GM12878 (cell line): ENCODE data around the gene PARP11. TPM values are rescaled to one million over a fixed set of nuclear protein-coding genes. Genes with fewer than 3 reads are reported as not detected.

ENCODE experiments used
- ATAC-seq: fragments of 200-7000 bp; cut with Tn5 transposase; 3 replicates; pipeline ENCODE4 v1.9.1; 2020; ENCODE audit warnings: mild to moderate bottlenecking, moderate library complexity
- Bru-seq: library from RNA; stranded (reverse); fragments of 400-500 nt; gene quantifications from one replicate; lab custom pipeline; 2021; lab: Mats Ljungman, UMichigan
- BruChase-seq, 2 experiments: library from RNA; stranded (reverse); fragments of 400-500 nt; gene quantifications; one replicate each; lab custom pipeline; 2021; lab: Mats Ljungman, UMichigan
- BruUV-seq: library from RNA; stranded (reverse); fragments of 400-500 nt; replicated peaks from 2 replicates; lab custom pipeline; 2021; lab: Mats Ljungman, UMichigan
- CTCF ChIA-PET: fragments of 300-600 bp; sonication (Branson Sonifier 250); formaldehyde crosslinking; extraction: SDS; loops from one replicate; lab custom pipeline; 2021; ENCODE audit warnings: inconsistent platforms; lab: Yijun Ruan, JAX
- POLR2A ChIA-PET: fragments of 350-600 bp; formaldehyde crosslinking; extraction: SDS; loops from one replicate; lab custom pipeline; 2021; ENCODE audit warnings: inconsistent platforms; lab: Charles Lee
- RAD21 ChIA-PET: fragments of 300-600 bp; sonication (Branson Sonifier 250); formaldehyde crosslinking; loops from one replicate; lab custom pipeline; 2023; ENCODE audit warnings: antibody characterized with exemption; ENCODE audit not compliant: unreplicated experiment; lab: Charles Lee
- SMC1A ChIA-PET: fragments of 300-600 bp; sonication (Branson Sonifier 250); formaldehyde crosslinking; loops from one replicate; lab custom pipeline; 2023; ENCODE audit not compliant: unreplicated experiment, uncharacterized antibody; lab: Charles Lee
- DNase-seq: peaks from one replicate; pipeline ENCODE4 v3.0.0-alpha.2; 2011; ENCODE audit warnings: low read depth, low spot score
- FAIRE-seq: peaks from 3 replicates; lab custom pipeline; 2011; peaks lifted over from hg19 to GRCh38; lab: Jason Lieb, UNC
- H2AFZ ChIP-seq: 2 replicates; pipeline ENCODE4 v1.6.0; 2011; ENCODE audit warnings: low read depth, low read length, control low read depth; ENCODE audit not compliant: control insufficient read depth
- H3K27ac ChIP-seq: 2 replicates; pipeline ENCODE4 v1.5.1; 2011; ENCODE audit warnings: control low read depth; ENCODE audit not compliant: control insufficient read depth, insufficient read depth
- H3K27me3 ChIP-seq, 2 experiments: replicated peaks in 1 of 2; 2 replicates each; pipeline versions ENCODE4 v1.6.0 to v1.6.1; 2011; ENCODE audit warnings: low read length in 1 of 2; ENCODE audit not compliant: control insufficient read depth in 2 of 2, insufficient read depth in 2 of 2
- H3K36me3 ChIP-seq, 2 experiments: 2 replicates each; pipeline ENCODE4 v1.5.1; 2011; ENCODE audit warnings: low read length in 1 of 2; ENCODE audit not compliant: control insufficient read depth in 2 of 2, insufficient read depth in 2 of 2
- H3K4me1 ChIP-seq: 2 replicates; pipeline ENCODE4 v1.6.1; 2011; ENCODE audit warnings: mild to moderate bottlenecking, low read length, moderate library complexity, mixed read lengths; ENCODE audit not compliant: control insufficient read depth, insufficient read depth
- H3K4me2 ChIP-seq: 2 replicates; pipeline ENCODE4 v1.6.0; 2011; ENCODE audit warnings: control low read depth; ENCODE audit not compliant: control insufficient read depth, insufficient read depth
- H3K4me3 ChIP-seq: fragments of 200-600 bp; sonication (generic); 2 replicates; pipeline ENCODE4 v1.5.1; 2016
- H3K79me2 ChIP-seq: 2 replicates; pipeline ENCODE4 v1.6.0; 2011; ENCODE audit warnings: low read length; ENCODE audit not compliant: control insufficient read depth, insufficient read depth
- H3K9ac ChIP-seq: 2 replicates; pipeline ENCODE4 v1.8.0; 2011; ENCODE audit warnings: low read length, control low read depth, mixed read lengths; ENCODE audit not compliant: control insufficient read depth, insufficient read depth
- H3K9me3 ChIP-seq: replicated peaks from 3 replicates; pipeline ENCODE4 v1.5.1; 2011; ENCODE audit warnings: mild to moderate bottlenecking, low read length; ENCODE audit not compliant: control insufficient read depth, insufficient read depth
- H4K20me1 ChIP-seq: 2 replicates; pipeline ENCODE4 v1.6.0; 2011; ENCODE audit not compliant: control insufficient read depth, insufficient read depth
- CHD2 ChIP-seq: IDR thresholded peaks from 2 replicates; pipeline ENCODE4 v1.6.1; 2011; ENCODE audit warnings: low read depth, low read length, improper control_type of control experiment, borderline replicate concordance
- GABPA ChIP-seq: IDR thresholded peaks from 2 replicates; pipeline ENCODE4 v1.6.1; 2014; ENCODE audit warnings: antibody characterized with exemption, low read depth, mild to moderate bottlenecking, inconsistent platforms
- GATAD2B ChIP-seq: fragments of 450-650 bp; conservative IDR thresholded peaks from 2 replicates; pipeline ENCODE4 v1.6.1; 2017; ENCODE audit warnings: low read depth, mild to moderate bottlenecking, moderate library complexity
- HDGF ChIP-seq: fragments of 450-650 bp; IDR thresholded peaks from 2 replicates; pipeline ENCODE4 v1.6.1; 2016; ENCODE audit warnings: antibody characterized with exemption
- HSF1 ChIP-seq: fragments of 150-350 bp; IDR thresholded peaks from 2 replicates; pipeline ENCODE4 v1.6.1; 2014; ENCODE audit warnings: mild to moderate bottlenecking, low read depth, low read length
- NFIC ChIP-seq: IDR thresholded peaks from 2 replicates; pipeline ENCODE4 v1.6.1; 2012; ENCODE audit warnings: low read depth, mild to moderate bottlenecking, inconsistent platforms, low read length, moderate library complexity
- NR2C1 ChIP-seq: fragments of 450-650 bp; IDR thresholded peaks from 2 replicates; pipeline ENCODE4 v1.6.1; 2017; ENCODE audit warnings: antibody characterized with exemption, mild to moderate bottlenecking, moderate library complexity
- PAX5 ChIP-seq: IDR thresholded peaks from 2 replicates; pipeline ENCODE4 v1.6.1; 2011; ENCODE audit warnings: low read depth, low read length, borderline replicate concordance
- POLR2A ChIP-seq: IDR thresholded peaks from 2 replicates; pipeline ENCODE4 v1.6.1; 2011; ENCODE audit warnings: low read depth, mild to moderate bottlenecking, low read length
- SMAD5 ChIP-seq: IDR thresholded peaks from 2 replicates; pipeline ENCODE4 v1.6.1; 2016; ENCODE audit warnings: antibody characterized with exemption, low read depth
- SMC3 ChIP-seq: IDR thresholded peaks from 2 replicates; pipeline ENCODE4 v1.6.1; 2011; ENCODE audit warnings: low read length, improper control_type of control experiment, borderline replicate concordance
- SREBF1 ChIP-seq: IDR thresholded peaks from 2 replicates; pipeline ENCODE4 v1.6.1; 2012; ENCODE audit warnings: mild to moderate bottlenecking, low read length
- ZNF384 ChIP-seq: IDR thresholded peaks from 2 replicates; pipeline ENCODE4 v1.6.1; 2012; ENCODE audit warnings: low read depth, mild to moderate bottlenecking, low read length, improper control_type of control experiment, borderline replicate concordance
- WGBS: methylation state at CpG from one replicate; pipeline ENCODE4 v1.1.6; 2016; ENCODE audit warnings: low lambda C conversion rate; ENCODE audit not compliant: insufficient replicate concordance, insufficient coverage; ENCODE audit errors: missing lambda C conversion rate; 5-methylcytosine and 5-hydroxymethylcytosine counted together
- in situ Hi-C: fragments of 300-500 bp; cut with MboI; formaldehyde crosslinking; loops from 9 replicates; pipeline ENCODE4 v1.14.3; 2018; ENCODE audit warnings: mixed read lengths
- intact Hi-C: fragments of 100-400 bp; cut with micrococcal nuclease; formaldehyde crosslinking; loops from one replicate; pipeline ENCODE4 v1.14.2; 2022; ENCODE audit not compliant: unreplicated experiment
- long read RNA-seq, 2 experiments: library from polyadenylated mRNA; unstranded; transcript quantifications; one replicate each; pipeline ENCODE4 v2.0.0, GENCODE V29; 2019 to 2020
- polyA minus RNA-seq, 3 experiments: library from RNA; depleted of rRNA, polyadenylated mRNA; stranded (reverse); fragments of >200 nt; gene quantifications; 2 replicates each; pipeline ENCODE4 v1.2.3, GENCODE V29; 2011
- polyA plus RNA-seq, 11 experiments: library from polyadenylated mRNA; depleted of rRNA in 4 of 11; unstranded in 6 of 11; stranded (reverse) in 5 of 11; fragments of >200 nt; fragmentation: Nextera tagmentation in 4 of 11; fragmentation: Illumina TruSeq in 1 of 11; extraction: Ambion mirVana in 4 of 11; extraction: Trizol in 1 of 11; gene quantifications; 1 replicate in 1 of 11; 2 replicates in 10 of 11; pipeline versions ENCODE4 v1.2.1 to v1.2.3, GENCODE V29; 2011 to 2016; ENCODE audit warnings: inconsistent platforms in 2 of 11, missing spikeins in 2 of 11, low read depth in 1 of 11
- total RNA-seq, 4 experiments: library from RNA; depleted of rRNA in 3 of 4; stranded (reverse); fragments of >200 nt in 3 of 4; fragmentation: Illumina TruSeq in 1 of 4; extraction: Trizol in 1 of 4; gene quantifications; 2 replicates each; pipeline versions ENCODE4 v1.2.1 to v1.2.3, GENCODE V29; 2013 to 2021
- TF ChIP-seq, protein P1 (sequence below): IDR thresholded peaks from 2 replicates; pipeline ENCODE4 v1.6.1; 2012; ENCODE audit warnings: low read depth, low read length, improper control_type of control experiment

The PARP11 gene, protein sequence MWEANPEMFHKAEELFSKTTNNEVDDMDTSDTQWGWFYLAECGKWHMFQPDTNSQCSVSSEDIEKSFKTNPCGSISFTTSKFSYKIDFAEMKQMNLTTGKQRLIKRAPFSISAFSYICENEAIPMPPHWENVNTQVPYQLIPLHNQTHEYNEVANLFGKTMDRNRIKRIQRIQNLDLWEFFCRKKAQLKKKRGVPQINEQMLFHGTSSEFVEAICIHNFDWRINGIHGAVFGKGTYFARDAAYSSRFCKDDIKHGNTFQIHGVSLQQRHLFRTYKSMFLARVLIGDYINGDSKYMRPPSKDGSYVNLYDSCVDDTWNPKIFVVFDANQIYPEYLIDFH
- 15.3 and 17.6 TPM in 2 replicates for total RNA-seq (2013; cell fraction: nucleolus; rRNA removed)
- total RNA-seq (2014; rRNA removed) = 3.0 and 4.4 TPM in 2 replicates
- total RNA-seq (2014; rRNA removed; fragmentation: Illumina TruSeq; extraction: Trizol) = 4.0 and 4.7 TPM in 2 replicates
- 6.8 and 8.7 TPM in 2 replicates for total RNA-seq (2021)
- 1.9 TPM for polyA plus RNA-seq (2011; ENCODE audit: low read depth)
- 14.1 and 19.1 TPM in 2 replicates for polyA plus RNA-seq (2011; rRNA removed)
- polyA plus RNA-seq (2011; cell fraction: cytosol; rRNA removed) = 5.5 and 6.6 TPM in 2 replicates
- 5.7 and 6.1 TPM in 2 replicates for polyA plus RNA-seq (2011; cell fraction: nucleus; rRNA removed)
- polyA plus RNA-seq (2012) = 3.2 and 4.0 TPM in 2 replicates
- polyA plus RNA-seq (2014; fragmentation: Illumina TruSeq; extraction: Trizol) = 7.1 and 8.7 TPM in 2 replicates
- 1 to 10 TPM; 3.7 to 5.5 TPM for polyA plus RNA-seq (2014; fragmentation: Nextera tagmentation; extraction: Ambion mirVana)
- polyA plus RNA-seq (2014; rRNA removed) = 4.8 and 5.5 TPM in 2 replicates
- 1 to 10 TPM; 7.4 to 7.7 TPM for polyA plus RNA-seq (2016; fragmentation: Nextera tagmentation; extraction: Ambion mirVana)
- 10.9 and 12.5 TPM in 2 replicates for polyA minus RNA-seq (2011; rRNA and poly(A)+ RNA removed)
- polyA minus RNA-seq (2011; cell fraction: cytosol; rRNA and poly(A)+ RNA removed) = 2.4 and 3.2 TPM in 2 replicates
- polyA minus RNA-seq (2011; cell fraction: nucleus; rRNA and poly(A)+ RNA removed) = 5.6 and 10.9 TPM in 2 replicates
- Bru-seq, nascent RNA = percentile 69 among the genes with signal in this experiment
- BruChase-seq, experiment 1, labeled RNA remaining after a 6-hour chase = percentile 63 among the genes with signal in this experiment
- BruChase-seq, experiment 2, labeled RNA remaining after a 2-hour chase = percentile 64 among the genes with signal in this experiment
- long read RNA-seq, experiment 1, full-length matches to known transcripts = 2 of 2 reads
- long read RNA-seq, experiment 1, partial matches to known transcripts = 0 of 2 reads
- long read RNA-seq, experiment 1, other reads (novel, unspliced or antisense) = 0 of 2 reads
- long read RNA-seq, experiment 2, full-length matches to known transcripts = 8 of 29 reads
- long read RNA-seq, experiment 2, partial matches to known transcripts = 10 of 29 reads
- long read RNA-seq, experiment 2, other reads (novel, unspliced or antisense) = 11 of 29 reads

DNA sequence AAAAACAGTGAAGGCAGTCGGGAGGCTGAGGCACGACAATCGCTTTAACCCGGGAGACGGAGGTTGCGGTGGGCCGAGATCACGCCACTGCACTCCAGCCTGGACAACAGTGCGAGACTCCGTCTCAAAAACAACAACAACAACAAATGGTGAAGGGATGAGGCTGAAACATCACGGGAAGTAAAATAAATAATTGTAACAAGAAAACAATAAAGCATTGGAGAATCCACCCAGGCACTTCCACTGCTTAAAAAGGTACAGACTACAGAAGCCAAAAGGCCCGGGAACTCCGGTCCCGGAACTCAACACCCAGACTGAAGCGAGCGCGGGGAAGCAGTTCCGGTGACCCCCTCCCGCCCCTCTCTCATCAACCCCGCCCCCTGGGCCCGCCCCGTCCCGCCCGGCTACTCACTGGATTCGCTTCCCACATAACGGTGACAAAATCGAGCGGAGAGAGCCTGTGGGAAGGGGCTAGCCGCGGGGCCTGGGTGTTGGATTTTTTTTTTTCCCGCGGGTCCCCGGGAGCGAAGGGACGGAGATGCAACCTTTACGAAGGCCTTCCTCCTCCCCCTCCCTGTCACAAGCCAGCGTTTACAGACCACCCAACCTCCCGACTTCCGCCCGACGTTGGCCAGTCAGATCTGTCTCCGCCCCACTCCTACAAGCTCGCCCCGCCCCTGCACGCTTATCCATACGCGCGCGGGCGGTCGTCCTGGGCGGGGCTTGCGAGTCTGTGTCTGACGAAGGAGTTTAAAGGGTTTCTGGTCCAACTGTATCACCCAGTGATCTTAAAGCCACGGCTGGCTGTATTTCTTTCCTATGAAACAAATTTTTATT lies at the start of gene PARP11:
PARP11 (minus strand) TSS at position 600 of the 837 bp plus-strand sequence; CDS start at position 430, 170 bp downstream.
- peak; percentile 87 for DNase-seq
- peak within 1 kb of the TSS; percentile 74 for H3K9ac ChIP-seq
- H3K9me3 ChIP-seq = no peaks in the 10 kb centered on the region; the same call in 2 of the 3 replicates
- ChIA-PET RAD21 (interaction anchor here (1.1 to 1.5 kb wide), 2 partner anchors 13 to 404 kb away, joined by 4 to 7 read pairs; no protein-coding TSS in a partner anchor), POLR2A (interaction anchor here (0.5 kb wide), 1 partner anchor 396 kb away, joined by 3 read pairs; no protein-coding TSS in a partner anchor), SMC1A (interaction anchor here (0.7 to 4.5 kb wide), 2 partner anchors 10 to 13 kb away, joined by 3 to 20 read pairs; no protein-coding TSS in a partner anchor), CTCF (interaction anchor here (0.5 to 1.0 kb wide), 6 partner anchors 10 to 403 kb away, joined by 3 to 6 read pairs (median 4); no protein-coding TSS in a partner anchor)
- FAIRE-seq = peak; percentile 69
- H3K27me3 ChIP-seq = no peaks in the 10 kb centered on the region
- peak within 1 kb of the TSS; percentile 92 for H3K27ac ChIP-seq
- in situ Hi-C loops (no loop called here), intact Hi-C loops (loop anchor here (5.0 kb wide), 2 partner anchors 121 to 399 kb away; partner anchors contain the start of genes CCND2 and CRACR2A)
- 1% methylated on average over 35 of the region's 55 CpGs for WGBS
- peaks cover 32% of the 10 kb centered on the region for H3K79me2 ChIP-seq
- no peaks in the 10 kb centered on the region for H3K36me3 ChIP-seq
- peak within 1 kb of the TSS; percentile 94 for H2AFZ ChIP-seq
- peak within 1 kb of the TSS; percentile 94 for H3K4me2 ChIP-seq
- ATAC-seq = peak; percentile 98
- H3K4me3 ChIP-seq = peak within 1 kb of the TSS; percentile 91
- BruUV-seq = no TSS peak
- no peaks in the 10 kb centered on the region for H4K20me1 ChIP-seq
- H3K4me1 ChIP-seq = peaks cover 13% of the 10 kb centered on the region
- TF ChIP-seq SREBF1 (no peak), HSF1 (no peak), SMAD5 (peak; percentile 69; the same call in 1 of the 2 replicates), NR2C1 (peak; percentile 75), POLR2A (peak; percentile 77), GABPA (peak; percentile 85), ZNF384 (no peak), HDGF (peak; percentile 89; the same call in 1 of the 2 replicates), CHD2 (peak; percentile 68), SMC3 (no peak), GATAD2B (no peak), PAX5 (0 out of 2 replicates have a peak, but pooled peaks have one; percentile 28), NFIC (no peak)
- TF ChIP-seq, protein P1, sequence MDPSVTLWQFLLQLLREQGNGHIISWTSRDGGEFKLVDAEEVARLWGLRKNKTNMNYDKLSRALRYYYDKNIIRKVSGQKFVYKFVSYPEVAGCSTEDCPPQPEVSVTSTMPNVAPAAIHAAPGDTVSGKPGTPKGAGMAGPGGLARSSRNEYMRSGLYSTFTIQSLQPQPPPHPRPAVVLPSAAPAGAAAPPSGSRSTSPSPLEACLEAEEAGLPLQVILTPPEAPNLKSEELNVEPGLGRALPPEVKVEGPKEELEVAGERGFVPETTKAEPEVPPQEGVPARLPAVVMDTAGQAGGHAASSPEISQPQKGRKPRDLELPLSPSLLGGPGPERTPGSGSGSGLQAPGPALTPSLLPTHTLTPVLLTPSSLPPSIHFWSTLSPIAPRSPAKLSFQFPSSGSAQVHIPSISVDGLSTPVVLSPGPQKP = peak; percentile 23; the same call in 1 of the 2 replicates
